GM18508 (cell line): Measurements from ENCODE around the gene EHD2.
"Not testable (repeated sequence)": the region's sequence is repeated elsewhere in the genome, so short reads cannot be mapped to it uniquely, and the experiment has no call there.

Source experiments
- ATAC-seq: cut with Tn5 transposase; IDR thresholded peaks from one replicate; pipeline ENCODE4 v1.9.1; 2021; ENCODE audit warnings: moderate number of reproducible peaks; ENCODE audit not compliant: insufficient read depth, unreplicated experiment

The EHD2 gene

DNA sequence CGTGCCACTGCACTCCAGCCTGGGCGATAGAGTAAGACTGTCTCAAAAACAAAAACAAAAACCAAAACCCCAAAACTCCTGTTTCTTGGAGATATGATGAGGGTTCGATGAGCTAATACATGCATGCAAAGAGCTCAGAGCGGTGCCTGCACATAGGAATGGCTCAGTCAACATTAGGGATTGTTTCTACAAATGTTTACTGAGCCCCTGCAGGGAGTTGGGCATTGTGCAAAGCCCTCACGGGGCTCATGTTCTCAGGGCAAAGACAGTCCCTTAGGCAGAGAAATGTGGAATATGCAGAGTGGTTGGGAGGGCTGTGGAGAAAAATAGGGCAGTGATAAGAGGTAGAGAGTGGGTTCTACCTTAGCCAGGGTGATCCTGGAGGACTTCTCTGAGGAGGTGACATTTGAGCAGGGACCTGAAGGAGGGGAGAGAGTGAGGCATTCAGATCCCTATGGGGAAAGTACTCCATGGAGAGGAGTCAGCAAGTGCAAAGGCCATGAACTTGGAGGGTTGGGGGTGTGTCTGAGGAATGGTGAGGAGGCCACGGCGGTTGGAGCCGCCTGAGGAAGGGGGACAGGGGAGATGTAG is 1.5 kb upstream of the EHD2 start:
- no peak for ATAC-seq

DNA sequence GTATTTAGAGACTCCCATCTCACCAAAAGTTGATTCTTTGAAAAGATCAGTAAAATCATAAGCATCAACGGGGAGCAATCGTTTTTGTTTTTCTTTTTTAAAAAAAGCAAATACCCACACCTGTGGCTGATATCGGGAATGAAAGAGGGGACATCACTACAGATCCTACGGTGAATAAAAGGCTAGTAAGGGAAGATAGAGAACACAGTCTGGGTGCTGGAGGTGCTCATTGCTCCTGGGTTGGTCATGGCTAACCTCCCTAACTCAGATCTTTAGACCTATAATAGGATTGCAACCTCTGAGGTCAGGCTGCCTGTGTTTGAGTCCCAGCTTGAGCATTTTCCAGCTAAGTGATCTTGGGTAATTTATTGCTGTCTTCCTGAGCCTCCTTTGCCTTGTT is 1.1 kb downstream of the EHD2 start:
- no peak for ATAC-seq

DNA sequence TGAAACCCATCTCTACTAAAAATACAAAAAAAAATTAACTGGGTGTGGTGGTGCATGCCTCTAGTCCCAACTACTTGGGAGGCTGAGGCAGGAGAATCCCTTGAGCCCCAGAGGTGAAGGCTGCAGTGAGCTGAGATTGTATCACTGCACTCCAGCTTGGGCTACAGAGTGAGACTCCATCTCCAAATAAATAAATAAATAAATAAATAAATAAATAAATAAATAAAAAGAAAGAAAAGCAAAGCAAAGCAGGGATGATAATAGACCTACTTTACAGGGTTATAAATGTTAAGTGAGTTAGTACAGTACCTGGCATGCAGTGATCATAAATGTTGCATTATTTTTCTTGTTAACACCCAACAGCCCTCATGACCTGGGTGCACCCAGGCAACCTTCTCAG is 1.6 kb downstream of the EHD2 start:
- ATAC-seq, result not testable (repeated sequence)

DNA sequence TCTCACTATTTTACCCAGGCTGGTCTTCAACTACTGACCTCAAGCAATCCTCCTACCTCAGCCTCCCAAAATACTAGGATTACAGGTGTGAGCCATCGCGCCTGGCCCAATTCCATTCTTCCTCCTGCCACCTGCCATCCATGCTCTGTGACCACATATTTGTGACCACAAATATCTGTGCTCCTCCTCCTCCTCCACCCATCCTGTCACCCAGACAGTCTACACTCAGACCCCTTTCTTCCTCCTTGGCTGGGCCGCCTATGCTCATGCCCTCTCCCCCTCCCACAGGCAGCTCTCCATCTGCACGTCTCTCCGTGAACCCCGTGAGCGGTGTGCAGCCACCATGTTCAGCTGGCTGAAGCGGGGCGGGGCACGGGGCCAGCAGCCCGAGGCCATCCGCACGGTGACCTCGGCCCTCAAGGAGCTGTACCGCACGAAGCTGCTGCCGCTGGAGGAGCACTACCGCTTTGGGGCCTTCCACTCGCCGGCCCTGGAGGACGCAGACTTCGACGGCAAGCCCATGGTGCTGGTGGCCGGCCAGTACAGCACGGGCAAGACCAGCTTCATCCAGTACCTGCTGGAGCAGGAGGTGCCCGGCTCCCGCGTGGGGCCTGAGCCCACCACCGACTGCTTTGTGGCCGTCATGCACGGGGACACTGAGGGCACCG is 3.2 kb downstream of the EHD2 start:
- ATAC-seq, result no peak

DNA sequence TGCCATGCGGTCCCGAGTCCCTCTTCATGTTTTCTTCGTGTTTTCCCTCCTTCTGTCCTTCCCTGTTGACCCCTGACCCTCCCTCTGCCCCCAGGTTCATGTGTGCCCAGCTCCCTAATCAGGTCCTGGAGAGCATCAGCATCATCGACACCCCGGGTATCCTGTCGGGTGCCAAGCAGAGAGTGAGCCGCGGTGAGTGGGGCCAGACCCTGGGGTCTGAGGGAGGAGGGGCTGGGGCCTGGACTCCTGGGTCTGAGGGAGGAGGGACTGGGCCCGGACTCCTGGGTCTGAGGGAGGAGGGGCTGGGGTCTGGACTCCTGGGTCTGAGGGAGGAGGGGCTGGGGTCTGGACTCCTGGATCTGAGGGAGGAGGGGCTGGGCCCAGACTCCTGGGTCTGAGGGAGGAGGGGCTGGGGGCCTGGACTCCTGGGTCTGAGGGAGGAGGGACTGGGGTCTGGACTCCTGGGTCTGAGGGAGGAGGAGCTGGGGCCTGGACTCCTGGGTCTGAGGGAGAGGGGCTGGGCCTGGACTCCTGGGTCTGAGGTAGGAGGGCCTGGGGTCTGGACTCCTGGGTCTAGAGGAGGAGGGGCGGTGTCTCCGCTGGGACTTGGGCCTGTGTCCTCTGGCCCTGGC is 5.3 kb downstream of the EHD2 start:
- ATAC-seq, result not testable (repeated sequence)

DNA sequence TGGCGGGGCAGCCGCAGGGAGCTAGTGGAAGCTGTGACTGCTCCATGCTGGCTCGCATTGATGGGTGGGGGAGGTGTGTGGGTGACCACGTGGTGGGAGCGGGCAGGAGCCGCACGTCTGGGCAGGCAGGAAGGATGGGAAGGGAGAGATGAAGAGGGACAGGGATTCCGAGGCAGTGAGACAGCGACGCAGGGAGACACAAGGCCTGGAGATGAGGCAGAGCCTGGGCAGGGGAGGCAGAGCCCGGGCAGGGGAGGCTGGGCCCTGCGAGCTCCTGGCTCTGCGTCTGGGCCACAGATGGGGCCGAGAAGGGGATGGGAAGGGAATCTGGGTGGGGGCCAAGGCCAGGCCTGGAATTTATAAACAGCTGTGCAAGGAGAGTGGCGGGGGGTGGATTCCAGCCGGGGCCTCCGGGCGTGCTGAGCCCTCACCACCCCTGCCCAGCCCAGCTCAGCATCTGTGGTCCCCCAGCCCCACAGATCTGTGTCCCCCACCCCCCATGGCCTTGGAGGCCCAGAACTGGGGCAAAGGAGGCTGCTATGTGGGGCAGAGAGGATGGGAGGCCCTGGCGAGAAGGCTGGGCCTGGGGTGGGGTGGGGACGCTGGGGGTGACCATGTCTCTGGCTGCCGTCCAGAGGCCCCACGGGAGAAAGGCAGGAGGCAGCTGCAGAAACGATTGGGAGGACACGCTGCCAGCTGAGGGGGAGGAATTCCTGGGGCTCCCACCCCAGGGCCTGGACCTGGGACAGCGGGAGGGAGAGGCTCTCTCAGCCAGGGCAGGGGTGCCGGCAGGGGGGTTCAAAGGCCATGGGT is 6.0 kb downstream of the EHD2 start:
- ATAC-seq, result no peak

DNA sequence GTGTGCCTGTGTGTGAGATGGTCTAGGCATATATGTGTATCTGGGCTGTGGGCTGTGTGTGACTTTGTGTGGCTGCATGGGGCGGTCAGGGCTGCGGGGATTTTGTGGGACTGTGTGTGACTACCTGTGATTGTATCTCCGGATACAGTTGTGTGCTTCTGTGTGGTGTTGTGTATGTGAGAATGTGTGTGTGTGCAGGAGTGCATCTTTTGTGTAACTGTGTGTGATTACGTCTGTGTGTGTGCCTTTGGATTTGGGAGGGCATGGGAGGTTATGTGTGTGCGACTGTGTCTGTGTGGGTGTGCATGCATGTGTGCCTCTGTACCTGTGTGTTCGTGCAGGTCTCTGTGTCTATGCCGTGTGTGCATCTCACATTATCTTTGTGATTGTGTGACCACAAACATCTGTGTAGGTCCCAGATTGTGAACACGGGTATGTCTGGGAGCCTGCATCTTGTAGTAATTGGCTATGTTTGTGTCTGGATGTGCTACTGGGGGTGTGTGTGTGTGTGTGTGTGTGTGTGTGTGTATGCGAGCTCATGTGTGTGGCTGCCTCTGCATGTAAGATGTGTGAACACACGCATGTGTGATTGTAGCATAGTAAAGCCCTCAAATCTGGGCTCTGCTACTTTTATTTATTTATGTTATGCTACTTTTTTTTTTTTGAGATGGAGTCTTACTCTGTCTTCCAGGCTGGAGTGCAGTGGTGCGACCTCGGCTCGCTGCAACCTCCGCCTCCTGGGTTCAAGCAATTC is 7.6 kb downstream of the EHD2 start:
- ATAC-seq, result no peak

DNA sequence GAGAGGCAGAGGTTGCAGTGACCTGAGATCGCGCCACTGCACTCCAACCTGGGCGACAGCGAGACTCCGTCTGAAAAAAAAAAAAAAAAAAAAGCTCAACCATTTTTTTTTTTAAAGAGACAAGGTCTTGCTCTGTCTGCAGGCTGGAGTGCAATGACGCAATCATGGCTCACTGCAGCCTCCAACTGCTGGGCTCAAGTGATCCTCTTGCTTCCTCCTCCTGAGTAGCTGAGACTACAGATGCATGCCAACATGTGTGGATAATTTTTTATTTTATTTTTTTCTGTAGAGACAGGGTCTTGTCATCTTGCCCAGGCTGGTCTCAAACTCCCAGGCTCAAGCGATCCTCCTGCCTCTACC is 10.3 kb downstream of the EHD2 start:
- no peak for ATAC-seq

DNA sequence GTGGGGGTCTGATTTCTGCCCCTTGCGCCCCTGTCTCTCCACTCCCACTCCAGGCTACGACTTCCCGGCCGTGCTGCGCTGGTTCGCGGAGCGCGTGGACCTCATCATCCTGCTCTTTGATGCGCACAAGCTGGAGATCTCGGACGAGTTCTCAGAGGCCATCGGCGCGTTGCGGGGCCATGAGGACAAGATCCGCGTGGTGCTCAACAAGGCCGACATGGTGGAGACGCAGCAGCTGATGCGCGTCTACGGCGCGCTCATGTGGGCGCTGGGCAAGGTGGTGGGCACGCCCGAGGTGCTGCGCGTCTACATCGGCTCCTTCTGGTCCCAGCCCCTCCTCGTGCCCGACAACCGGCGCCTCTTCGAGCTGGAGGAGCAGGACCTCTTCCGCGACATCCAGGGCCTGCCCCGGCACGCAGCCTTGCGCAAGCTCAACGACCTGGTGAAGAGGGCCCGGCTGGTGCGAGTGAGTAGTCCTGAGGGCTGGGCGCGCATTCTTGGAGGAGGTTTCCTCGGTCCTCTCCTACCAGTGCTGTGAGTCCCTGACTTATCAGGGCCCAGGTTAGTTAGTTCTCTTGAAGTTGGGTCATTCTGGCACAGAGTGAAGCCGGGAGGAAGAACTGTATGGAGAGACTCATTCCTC is 12.7 kb downstream of the EHD2 start:
- no peak for ATAC-seq

DNA sequence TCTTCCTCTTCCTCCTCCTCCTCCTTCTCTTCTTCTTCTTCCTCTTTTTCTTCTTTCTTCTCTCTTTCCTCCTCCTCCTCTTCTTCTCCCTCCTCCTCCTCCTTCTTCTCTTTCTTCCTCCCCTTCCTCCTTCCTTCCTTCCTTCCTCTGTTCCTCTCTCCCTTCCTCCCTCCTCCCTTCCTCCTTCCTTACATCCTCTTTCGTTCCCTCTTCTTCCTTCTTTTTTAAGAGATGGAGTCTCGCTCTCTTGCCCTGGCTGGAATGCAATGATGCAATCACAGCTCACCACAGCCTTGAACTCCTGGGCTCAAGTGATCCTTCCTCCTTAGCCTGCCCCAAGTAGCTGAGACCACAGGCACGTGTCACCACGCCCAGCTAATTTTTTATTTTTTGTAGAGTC is 13.2 kb downstream of the EHD2 start:
- no peak for ATAC-seq

DNA sequence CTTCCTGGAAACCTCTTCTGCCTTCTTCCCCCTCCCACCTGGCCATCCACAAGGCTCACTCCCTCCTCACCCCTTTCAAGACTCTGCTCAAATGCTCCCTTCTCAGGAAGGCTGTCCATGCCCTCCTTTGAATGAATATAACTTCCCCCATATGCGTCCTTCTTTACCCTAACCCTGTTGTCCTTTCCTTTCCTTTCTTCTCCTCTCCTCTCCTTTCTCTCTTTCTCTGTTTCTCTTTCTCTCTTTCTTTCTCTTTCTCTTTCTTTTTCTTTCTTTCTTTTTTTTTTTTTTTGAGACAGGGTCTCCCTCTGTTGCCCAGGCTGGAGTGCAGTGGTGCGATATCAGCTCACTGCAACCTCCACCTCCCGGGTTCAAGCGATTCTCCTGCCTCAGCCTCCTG is 15.1 kb downstream of the EHD2 start:
- ATAC-seq, result not testable (repeated sequence)

DNA sequence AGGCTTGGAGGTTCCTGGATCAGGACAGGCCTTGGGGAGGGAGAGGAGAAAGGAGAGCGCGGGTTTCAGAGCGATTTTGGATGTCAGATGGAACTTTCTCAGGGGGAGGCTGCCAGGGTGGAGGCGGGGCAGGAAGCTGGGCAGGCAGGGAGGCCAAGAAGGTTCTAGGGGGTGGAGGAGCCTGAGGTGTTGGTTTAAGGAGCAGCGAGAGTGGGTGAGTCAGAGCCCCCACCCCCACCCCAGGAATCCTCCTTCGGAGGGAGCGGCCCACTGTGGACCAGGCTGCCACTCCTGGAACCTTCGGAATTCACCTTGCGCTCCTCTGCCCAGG is 16.2 kb downstream of the EHD2 start:
- ATAC-seq, result no peak

DNA sequence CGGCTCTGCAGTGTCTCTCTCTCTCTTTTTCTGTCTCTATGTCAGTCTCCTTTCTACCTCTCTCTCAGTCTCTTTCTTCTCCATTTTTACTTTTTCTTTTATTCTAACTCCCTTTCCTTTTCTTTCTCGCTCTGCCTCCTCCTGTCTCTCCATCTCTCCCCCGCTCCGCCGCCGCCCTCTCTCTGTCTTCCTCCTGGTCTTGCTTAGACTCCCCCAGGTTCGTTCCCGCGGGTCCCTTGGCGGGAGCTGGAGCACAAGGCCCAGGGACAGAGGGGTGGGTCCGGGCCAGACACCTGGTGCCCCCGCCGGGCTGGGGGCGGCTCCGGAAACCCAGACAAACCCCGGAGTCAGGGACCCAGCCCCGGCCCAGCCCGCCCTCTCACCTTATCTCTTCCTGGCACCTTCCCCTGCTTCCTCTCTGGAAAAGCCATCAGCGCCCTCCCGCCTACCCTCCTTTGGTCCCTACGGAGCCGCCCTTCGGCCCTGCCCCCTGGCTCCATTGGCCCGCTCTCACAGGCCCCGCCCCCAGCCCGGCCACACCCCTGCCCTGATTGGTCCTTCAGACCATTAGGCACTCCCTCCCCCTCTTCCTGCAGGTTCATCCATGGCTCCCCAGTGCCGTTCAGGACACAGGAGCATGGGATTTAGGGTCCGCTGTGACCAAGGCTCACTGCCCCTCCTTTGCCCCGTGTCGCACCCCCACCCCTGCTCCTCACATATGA is 16.7 kb downstream of the EHD2 start:
- ATAC-seq, result no peak

DNA sequence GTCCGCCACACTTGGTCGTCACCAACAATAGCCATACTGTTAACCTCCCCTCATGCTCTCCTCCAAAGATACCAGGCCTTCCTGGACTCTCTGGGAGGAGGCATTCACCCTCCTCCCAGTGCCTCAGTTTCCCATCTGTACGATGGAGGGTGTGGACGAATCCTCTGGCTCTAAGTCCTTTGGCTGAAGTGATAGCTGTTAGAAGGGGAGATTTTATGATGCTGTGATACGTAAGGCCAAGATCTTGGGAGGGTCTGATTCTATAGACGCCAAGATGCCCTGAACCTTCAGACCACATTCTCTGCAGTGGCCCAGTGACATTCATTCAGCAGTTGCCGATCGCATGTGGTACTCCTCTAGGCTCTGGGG is 17.3 kb downstream of the EHD2 start:
- ATAC-seq, result no peak

DNA sequence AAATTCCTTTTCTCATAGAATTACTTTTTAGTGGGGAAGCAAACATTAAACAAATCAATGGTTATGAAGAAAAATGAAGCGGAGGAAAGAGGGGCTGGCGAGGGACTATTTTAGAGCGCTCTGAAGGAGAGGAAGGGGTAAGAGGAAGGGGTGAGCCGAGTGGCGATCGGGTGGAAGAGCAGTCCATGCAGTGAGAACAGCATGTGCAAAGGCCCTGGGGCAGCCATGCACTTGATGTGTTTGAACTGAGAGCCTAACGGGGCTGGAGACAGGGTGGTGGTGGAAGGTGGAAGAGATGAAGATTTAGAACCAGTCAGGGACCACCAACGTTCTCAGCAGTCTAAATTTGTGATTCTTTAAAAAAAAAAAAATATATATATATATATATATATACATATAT is 17.7 kb downstream of the EHD2 start:
- no peak for ATAC-seq

DNA sequence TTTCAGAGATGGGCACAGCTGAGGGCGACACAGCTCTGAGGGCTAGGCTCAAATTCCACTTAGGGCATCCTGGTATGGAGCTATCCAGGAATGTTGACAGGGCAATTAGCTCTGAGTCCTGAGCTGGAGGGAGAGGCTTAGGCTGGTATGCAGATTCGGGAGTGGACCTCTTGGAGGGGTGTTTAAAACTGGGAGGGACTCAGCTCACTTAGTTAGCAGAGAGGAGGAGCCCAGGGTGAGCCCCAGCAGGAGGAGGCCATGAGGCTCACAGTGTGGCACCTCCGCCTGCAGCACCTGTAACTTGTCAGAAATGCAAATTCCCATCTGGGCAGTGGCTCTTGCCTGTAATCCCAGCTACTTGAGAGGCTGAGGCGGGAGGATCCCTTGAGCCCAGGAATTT is 21.9 kb downstream of the EHD2 start:
- no peak for ATAC-seq

DNA sequence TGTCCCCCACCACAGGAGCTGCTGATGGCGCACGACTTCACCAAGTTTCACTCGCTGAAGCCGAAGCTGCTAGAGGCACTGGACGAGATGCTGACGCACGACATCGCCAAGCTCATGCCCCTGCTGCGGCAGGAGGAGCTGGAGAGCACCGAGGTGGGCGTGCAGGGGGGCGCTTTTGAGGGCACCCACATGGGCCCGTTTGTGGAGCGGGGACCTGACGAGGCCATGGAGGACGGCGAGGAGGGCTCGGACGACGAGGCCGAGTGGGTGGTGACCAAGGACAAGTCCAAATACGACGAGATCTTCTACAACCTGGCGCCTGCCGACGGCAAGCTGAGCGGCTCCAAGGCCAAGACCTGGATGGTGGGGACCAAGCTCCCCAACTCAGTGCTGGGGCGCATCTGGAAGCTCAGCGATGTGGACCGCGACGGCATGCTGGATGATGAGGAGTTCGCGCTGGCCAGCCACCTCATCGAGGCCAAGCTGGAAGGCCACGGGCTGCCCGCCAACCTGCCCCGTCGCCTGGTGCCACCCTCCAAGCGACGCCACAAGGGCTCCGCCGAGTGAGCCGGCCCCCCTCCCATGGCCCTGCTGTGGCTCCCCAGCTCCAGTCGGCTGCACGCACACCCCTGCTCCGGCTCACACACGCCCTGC is 27.8 kb downstream of the EHD2 start:
- no peak for ATAC-seq

DNA sequence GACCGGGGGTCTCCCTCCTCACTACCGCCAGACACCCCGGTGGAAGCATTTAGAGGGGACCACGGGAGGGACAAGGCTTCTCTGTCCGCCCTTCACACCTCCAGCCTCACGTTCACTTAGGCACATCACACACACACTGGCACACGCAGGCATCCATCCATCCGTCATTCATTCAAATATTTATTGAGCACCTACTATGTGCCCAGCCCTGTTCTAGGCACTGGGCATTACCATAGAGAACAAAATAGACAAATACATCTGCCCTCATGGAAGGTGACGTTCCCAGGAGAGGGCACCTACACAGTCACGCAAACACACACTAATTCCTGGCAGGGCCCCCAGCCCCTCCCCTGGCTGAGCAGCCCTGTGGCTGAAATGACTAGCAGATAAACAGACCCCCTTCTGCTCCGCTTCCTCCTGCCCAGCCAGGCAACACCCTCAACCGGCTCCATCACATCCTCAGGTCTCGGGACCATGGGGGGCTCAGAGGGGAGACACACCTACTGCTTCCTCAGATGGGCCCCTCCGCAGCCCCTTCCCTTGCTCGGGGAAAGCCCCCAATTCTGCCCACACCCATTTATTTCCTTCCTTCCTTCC is 28.4 kb downstream of the EHD2 start:
- no peak for ATAC-seq

DNA sequence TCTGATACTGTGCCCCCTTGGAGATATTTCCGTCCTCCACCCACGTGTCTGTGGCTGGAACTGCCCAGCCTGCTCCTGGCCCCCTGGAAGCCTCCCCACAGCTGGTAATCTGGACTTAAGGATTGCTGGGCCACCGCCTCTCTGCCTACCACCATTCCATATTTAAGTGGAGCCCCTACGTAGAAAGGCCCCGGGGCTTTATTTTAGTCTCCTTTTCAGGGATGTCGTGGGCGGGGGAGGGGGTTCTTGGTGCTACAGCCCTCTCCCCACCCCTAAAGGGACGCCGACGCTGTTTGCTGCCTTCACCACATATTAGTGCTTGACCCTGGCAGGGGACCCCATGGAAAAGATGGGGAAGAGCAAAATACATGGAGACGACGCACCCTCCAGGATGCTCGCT is 29.4 kb downstream of the EHD2 start:
- no peak for ATAC-seq
